Cardiac muscle cell (in vitro differentiated cells and primary cell): ENCODE results near the gene SLC12A7. TPM values are rescaled to one million over a fixed set of nuclear protein-coding genes. Genes with fewer than 3 reads are reported as not detected.

Source experiments
- DNase-seq, 2 donors: peaks; one replicate each; pipeline versions ENCODE4 v3.0.0 to v3.0.0-alpha.2; 2010 to 2017; ENCODE audit warnings: low read depth in 1 of 2, low spot score in 1 of 2
- H3K27ac ChIP-seq: fragments of 200-600 bp; sonication (generic); 2 replicates; pipeline ENCODE4 v1.5.1; 2016
- H3K27me3 ChIP-seq: fragments of 200-600 bp; sonication (generic); 2 replicates; pipeline ENCODE4 v1.6.0; 2016; ENCODE audit warnings: control low read depth
- H3K36me3 ChIP-seq: fragments of 200-600 bp; sonication (generic); 2 replicates; pipeline ENCODE4 v1.5.1; 2016; ENCODE audit warnings: control low read depth
- H3K4me1 ChIP-seq: fragments of 200-600 bp; sonication (generic); 2 replicates; pipeline ENCODE4 v1.8.1; 2017; ENCODE audit warnings: low read depth, mild to moderate bottlenecking, mixed run types
- H3K4me3 ChIP-seq: fragments of 200-600 bp; sonication (generic); 2 replicates; pipeline ENCODE4 v1.5.1; 2016; ENCODE audit warnings: mild to moderate bottlenecking
- H3K9me3 ChIP-seq: fragments of 200-600 bp; sonication (generic); 2 replicates; pipeline ENCODE4 v1.5.1; 2017; ENCODE audit warnings: low read depth, mild to moderate bottlenecking, control low read depth
- polyA plus RNA-seq: library from polyadenylated mRNA; unstranded; fragments of >200 nt; fragmentation: Nextera tagmentation; extraction: Ambion mirVana; gene quantifications from 2 replicates; pipeline ENCODE4 v1.2.1, GENCODE V29; 2016
- total RNA-seq: library from RNA; depleted of rRNA; stranded (reverse); fragments of >200 nt; gene quantifications from 2 replicates; pipeline ENCODE4 v1.2.3, GENCODE V29; 2016
- TF ChIP-seq, protein P1 (sequence below): IDR thresholded peaks from 2 replicates; pipeline ENCODE4 v1.5.1; 2012; ENCODE audit warnings: low read depth, mild to moderate bottlenecking, low read length

The SLC12A7 gene
- total and polyA plus RNA-seq, 2 experiments from 2014 or later = 14.1 to 29.9 TPM

GRCh38 chr5:1035421-1036405, 76.2 kb downstream of the SLC12A7 start:
- Histone ChIP-seq H3K4me1 (no peaks in the 10 kb centered on the region), H3K9me3 (no peaks in the 10 kb centered on the region), H3K27me3 (no peaks in the 10 kb centered on the region), H3K36me3 (no peaks in the 10 kb centered on the region), H3K4me3 (no peak overlapping the region), H3K27ac (no peak overlapping the region)
- TF ChIP-seq, protein P1, sequence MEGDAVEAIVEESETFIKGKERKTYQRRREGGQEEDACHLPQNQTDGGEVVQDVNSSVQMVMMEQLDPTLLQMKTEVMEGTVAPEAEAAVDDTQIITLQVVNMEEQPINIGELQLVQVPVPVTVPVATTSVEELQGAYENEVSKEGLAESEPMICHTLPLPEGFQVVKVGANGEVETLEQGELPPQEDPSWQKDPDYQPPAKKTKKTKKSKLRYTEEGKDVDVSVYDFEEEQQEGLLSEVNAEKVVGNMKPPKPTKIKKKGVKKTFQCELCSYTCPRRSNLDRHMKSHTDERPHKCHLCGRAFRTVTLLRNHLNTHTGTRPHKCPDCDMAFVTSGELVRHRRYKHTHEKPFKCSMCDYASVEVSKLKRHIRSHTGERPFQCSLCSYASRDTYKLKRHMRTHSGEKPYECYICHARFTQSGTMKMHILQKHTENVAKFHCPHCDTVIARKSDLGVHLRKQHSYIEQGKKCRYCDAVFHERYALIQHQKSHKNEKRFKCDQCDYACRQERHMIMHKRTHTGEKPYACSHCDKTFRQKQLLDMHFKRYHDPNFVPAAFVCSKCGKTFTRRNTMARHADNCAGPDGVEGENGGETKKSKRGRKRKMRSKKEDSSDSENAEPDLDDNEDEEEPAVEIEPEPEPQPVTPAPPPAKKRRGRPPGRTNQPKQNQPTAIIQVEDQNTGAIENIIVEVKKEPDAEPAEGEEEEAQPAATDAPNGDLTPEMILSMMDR = no peak
- no peak for DNase-seq

DNA sequence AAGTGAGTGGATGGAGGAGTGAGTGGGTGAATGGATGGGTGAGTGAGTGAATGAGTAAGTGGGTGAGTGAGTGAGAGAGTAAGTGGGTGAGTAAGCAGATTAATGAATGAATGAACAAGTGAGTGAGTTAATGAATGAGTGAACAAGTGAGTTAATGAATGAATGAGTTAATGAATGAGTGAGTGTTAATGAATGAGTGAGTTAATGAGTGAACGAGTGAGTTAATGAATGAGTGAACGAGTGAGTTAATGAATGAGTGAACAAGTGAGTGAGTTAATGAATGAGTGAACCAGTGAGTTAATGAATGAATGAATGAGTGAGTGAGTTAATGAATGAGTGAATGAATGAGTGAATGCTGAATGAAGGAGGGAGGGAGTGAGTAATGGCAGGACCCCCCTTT, 76.9 kb downstream of the SLC12A7 start:
- Histone ChIP-seq H3K27me3 (no peaks in the 10 kb centered on the region), H3K27ac (no peak overlapping the region), H3K4me1 (no peaks in the 10 kb centered on the region), H3K9me3 (no peaks in the 10 kb centered on the region), H3K4me3 (no peak overlapping the region), H3K36me3 (no peaks in the 10 kb centered on the region)
- DNase-seq = no peak
- TF ChIP-seq, protein P1 = no peak

DNA sequence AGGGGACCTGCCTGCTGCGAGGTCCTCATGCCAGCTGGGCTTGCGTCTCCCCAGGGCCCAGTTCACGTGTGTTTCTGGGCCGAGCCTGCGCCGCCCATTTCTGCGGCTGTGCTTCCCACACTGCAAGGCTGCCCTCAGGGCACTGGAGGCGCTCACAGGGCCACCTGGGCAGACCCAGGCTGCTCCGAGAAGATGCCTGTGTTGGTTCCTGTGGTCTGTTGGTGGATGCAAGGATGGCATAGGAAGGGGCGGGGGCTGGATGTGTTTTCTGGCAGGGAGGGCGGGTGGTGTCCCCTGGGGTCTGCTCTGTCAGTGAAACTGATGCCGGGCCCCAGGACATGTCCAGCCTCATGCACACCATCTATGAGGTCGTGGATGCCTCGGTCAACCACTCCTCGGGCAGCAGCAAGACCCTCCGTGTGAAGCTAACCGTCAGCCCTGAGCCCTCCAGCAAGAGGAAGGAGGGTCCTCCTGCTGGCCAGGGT, 77.4 kb downstream of the SLC12A7 start:
- Histone ChIP-seq H3K4me1 (no peaks in the 10 kb centered on the region), H3K27me3 (no peaks in the 10 kb centered on the region), H3K27ac (no peak overlapping the region), H3K36me3 (no peaks in the 10 kb centered on the region), H3K9me3 (no peaks in the 10 kb centered on the region), H3K4me3 (no peak overlapping the region)
- TF ChIP-seq, protein P1 = no peak
- no peak for DNase-seq

DNA sequence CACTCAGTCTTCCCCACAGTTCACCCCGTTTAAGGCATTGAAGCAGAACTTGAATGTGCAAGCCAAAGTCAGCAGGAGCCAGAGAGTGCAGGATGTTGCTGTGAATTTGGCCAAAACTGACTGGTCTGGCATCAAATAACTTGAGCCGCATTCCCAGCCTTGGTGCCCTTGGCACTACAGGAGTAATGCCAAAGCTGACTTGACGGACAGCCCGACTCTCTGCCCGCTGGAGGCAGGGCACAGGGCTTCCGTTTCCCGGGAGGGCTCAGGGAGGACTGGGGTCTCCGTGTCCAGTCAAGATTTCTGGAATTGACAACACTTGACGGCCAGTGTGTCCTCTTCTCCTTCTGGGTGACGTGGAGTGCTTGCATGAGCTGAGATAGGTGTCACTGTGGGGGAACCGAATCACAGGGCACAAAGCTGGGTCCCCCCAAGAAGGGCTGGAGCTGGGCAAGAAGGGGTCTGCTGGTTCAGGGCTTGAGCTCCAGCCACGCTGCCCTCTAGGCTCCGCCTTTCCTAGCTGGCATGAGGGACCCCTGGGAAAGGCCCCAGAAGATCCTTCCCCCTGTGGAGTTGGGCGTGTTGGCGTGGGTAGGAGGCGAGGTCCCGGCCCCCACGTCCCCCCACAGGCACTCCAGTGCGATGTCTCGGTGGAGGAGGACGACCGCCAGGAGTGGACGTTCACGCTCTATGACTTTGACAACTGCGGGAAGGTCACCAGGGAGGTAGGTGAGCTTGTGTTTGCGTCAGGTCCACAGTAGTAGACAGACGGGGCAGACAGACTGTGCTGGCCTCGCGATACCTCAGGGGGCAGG, 78.0 kb downstream of the SLC12A7 start:
- TF ChIP-seq, protein P1 = no peak
- no peaks in the 10 kb centered on the region for H3K4me1 ChIP-seq
- H3K27ac ChIP-seq = no peak overlapping the region
- no peaks in the 10 kb centered on the region for H3K36me3 ChIP-seq
- no peaks in the 10 kb centered on the region for H3K27me3 ChIP-seq
- DNase-seq = no peak
- H3K4me3 ChIP-seq = no peak overlapping the region
- no peaks in the 10 kb centered on the region for H3K9me3 ChIP-seq

DNA sequence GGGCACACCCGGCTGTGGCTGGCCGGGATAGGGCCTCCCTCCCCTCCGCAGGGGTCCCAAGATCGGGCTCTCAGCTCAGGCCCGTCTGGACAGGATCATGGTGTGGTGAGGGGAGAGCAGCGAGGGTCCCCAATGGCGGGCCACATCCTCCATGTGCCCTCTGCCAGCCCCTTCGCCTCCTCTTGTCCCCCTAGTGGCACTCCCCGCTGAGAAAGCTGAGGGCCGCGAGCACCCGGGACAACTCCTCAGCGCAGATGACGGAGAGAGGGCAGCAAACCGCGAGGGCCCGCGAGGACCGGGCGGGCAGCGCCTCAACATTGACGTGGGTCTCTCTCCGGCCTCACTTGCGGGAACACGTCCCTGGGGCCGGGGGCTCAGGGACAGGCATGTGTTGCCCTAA, 78.7 kb downstream of the SLC12A7 start:
- Histone ChIP-seq H3K4me3 (no peak overlapping the region), H3K36me3 (no peaks in the 10 kb centered on the region), H3K27me3 (no peaks in the 10 kb centered on the region), H3K27ac (no peak overlapping the region), H3K9me3 (no peaks in the 10 kb centered on the region), H3K4me1 (no peaks in the 10 kb centered on the region)
- DNase-seq = no peak
- TF ChIP-seq, protein P1 = no peak
